ENCODE data around the gene GUCA1A. TPM values are rescaled to one million over a fixed set of nuclear protein-coding genes. Genes with fewer than 3 reads are reported as not detected.

The GUCA1A gene
- total RNA-seq, 1 experiment from 2014 or later: not detected

DNA sequence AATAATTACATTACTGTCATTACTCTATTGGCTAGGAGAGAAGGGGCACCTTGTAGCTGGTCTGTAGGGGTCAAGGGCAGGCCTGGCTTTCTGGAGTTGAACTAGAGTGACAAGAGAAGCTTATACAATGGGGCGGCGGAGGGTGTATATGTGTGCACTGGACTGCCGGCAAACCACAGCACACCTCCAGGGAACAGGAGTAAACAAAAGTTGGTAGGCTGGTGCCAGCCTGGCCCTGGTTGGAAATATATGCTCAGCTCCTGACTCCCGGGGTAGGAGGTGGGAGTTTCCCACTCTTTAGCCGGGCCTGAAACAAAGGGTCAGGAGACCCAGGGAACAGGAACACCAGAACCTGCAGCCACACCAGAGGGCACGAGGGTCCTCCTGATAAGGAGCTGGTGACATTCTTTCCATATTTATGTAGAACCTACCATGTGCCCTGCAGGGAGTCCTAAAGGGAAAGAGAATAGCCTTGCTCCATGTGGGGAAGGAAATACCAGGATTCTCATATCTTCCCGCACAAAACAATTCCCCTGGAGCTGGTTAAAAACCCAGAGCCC, 35.9 kb upstream of the GUCA1A start:
- Histone ChIP-seq H3K27ac (ENCODE audit: low read length) (peak overlapping the region; percentile 94), H3K4me1 (ENCODE audit: control insufficient read depth, insufficient read depth, low read length) (peaks cover 67% of the 10 kb centered on the region), H3K9me3 (ENCODE audit: control insufficient read depth, insufficient read depth, low read depth, low read length) (no peaks in the 10 kb centered on the region), H3K27me3 (ENCODE audit: control insufficient read depth, insufficient read depth, low read length) (no peaks in the 10 kb centered on the region), H3K36me3 (ENCODE audit: control insufficient read depth, insufficient read depth, low read length) (no peaks in the 10 kb centered on the region; the same call in 1 of the 2 replicates), H3K4me3 (ENCODE audit: low read depth in 2 of 2, low read length in 2 of 2) (peak overlapping the region; percentile 0 to 35; a peak in 3 of 4 replicates)
- DNase-seq (ENCODE audit: low read depth, low spot score): no peak
- no peak for TF ChIP-seq SIN3A (IDR thresholded peaks at IDR 0.05; ENCODE audit: borderline replicate concordance, insufficient read depth, low read depth, low read length)
- peak; percentile 67; the same call in 1 of the 2 replicates for TF ChIP-seq TCF7L2 (IDR thresholded peaks at IDR 0.05; ENCODE audit: low read depth, low read length)
- peak; percentile 80 for ATAC-seq
- BruUV-seq (replicated peaks): no TSS peak
- POLR2A ChIA-PET: no interaction called here
- in situ Hi-C loops (cut with HindIII; ENCODE audit: low pct_unique_long_range_greater_than_20kb, low sequenced_read_pairs): no loop called here
- intact Hi-C loops (cut with micrococcal nuclease; ENCODE audit: unreplicated experiment): no loop called here
- CTCF ChIA-PET: interaction anchor here (0.6 to 1.1 kb wide), 2 partner anchors 49 to 81 kb away, joined by 3 read pairs; no protein-coding TSS in a partner anchor

DNA sequence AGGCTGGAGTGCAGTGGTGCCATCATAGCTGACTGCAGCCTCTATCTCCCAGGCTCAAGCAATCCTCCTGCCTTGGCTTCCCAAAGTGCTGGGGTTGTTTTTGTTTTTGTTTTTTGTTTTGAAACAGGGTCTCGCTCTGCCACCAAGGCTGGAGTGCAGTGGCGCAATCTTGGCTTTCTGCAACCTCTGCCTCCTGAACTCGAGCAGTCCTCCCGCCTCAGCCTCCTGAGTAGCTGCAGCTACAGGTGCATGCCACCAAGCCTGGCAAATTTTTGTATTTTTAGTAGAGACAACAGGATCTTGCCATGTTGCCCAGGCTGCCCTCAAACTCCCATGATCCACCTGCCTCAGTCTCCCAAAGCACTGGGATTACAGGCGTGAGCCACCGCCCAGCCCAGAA, 35.0 kb upstream of the GUCA1A start:
- DNase-seq (ENCODE audit: low read depth, low spot score) (no peak), ATAC-seq (no peak)
- Histone ChIP-seq H3K9me3 (ENCODE audit: control insufficient read depth, insufficient read depth, low read depth, low read length) (no peaks in the 10 kb centered on the region), H3K27ac (ENCODE audit: low read length) (peak overlapping the region; percentile 94), H3K4me3 (ENCODE audit: low read depth in 2 of 2, low read length in 2 of 2) (no peak overlapping the region), H3K27me3 (ENCODE audit: control insufficient read depth, insufficient read depth, low read length) (no peaks in the 10 kb centered on the region), H3K36me3 (ENCODE audit: control insufficient read depth, insufficient read depth, low read length) (no peaks in the 10 kb centered on the region; the same call in 1 of the 2 replicates), H3K4me1 (ENCODE audit: control insufficient read depth, insufficient read depth, low read length) (peaks cover 68% of the 10 kb centered on the region)
- in situ Hi-C loops (cut with HindIII; ENCODE audit: low pct_unique_long_range_greater_than_20kb, low sequenced_read_pairs): no loop called here
- POLR2A ChIA-PET: no interaction called here
- no peak for TF ChIP-seq SIN3A (IDR thresholded peaks at IDR 0.05; ENCODE audit: borderline replicate concordance, insufficient read depth, low read depth, low read length)
- TF ChIP-seq, protein P1, sequence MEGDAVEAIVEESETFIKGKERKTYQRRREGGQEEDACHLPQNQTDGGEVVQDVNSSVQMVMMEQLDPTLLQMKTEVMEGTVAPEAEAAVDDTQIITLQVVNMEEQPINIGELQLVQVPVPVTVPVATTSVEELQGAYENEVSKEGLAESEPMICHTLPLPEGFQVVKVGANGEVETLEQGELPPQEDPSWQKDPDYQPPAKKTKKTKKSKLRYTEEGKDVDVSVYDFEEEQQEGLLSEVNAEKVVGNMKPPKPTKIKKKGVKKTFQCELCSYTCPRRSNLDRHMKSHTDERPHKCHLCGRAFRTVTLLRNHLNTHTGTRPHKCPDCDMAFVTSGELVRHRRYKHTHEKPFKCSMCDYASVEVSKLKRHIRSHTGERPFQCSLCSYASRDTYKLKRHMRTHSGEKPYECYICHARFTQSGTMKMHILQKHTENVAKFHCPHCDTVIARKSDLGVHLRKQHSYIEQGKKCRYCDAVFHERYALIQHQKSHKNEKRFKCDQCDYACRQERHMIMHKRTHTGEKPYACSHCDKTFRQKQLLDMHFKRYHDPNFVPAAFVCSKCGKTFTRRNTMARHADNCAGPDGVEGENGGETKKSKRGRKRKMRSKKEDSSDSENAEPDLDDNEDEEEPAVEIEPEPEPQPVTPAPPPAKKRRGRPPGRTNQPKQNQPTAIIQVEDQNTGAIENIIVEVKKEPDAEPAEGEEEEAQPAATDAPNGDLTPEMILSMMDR (IDR thresholded peaks at IDR 0.05): no peak
- TF ChIP-seq POLR2AphosphoS5 (IDR thresholded peaks at IDR 0.05; ENCODE audit: low read depth, low read length): no peak
- TF ChIP-seq TCF7L2 (IDR thresholded peaks at IDR 0.05; ENCODE audit: low read depth, low read length): no peak
- TF ChIP-seq, protein P2, sequence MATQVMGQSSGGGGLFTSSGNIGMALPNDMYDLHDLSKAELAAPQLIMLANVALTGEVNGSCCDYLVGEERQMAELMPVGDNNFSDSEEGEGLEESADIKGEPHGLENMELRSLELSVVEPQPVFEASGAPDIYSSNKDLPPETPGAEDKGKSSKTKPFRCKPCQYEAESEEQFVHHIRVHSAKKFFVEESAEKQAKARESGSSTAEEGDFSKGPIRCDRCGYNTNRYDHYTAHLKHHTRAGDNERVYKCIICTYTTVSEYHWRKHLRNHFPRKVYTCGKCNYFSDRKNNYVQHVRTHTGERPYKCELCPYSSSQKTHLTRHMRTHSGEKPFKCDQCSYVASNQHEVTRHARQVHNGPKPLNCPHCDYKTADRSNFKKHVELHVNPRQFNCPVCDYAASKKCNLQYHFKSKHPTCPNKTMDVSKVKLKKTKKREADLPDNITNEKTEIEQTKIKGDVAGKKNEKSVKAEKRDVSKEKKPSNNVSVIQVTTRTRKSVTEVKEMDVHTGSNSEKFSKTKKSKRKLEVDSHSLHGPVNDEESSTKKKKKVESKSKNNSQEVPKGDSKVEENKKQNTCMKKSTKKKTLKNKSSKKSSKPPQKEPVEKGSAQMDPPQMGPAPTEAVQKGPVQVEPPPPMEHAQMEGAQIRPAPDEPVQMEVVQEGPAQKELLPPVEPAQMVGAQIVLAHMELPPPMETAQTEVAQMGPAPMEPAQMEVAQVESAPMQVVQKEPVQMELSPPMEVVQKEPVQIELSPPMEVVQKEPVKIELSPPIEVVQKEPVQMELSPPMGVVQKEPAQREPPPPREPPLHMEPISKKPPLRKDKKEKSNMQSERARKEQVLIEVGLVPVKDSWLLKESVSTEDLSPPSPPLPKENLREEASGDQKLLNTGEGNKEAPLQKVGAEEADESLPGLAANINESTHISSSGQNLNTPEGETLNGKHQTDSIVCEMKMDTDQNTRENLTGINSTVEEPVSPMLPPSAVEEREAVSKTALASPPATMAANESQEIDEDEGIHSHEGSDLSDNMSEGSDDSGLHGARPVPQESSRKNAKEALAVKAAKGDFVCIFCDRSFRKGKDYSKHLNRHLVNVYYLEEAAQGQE (IDR thresholded peaks at IDR 0.05; ENCODE audit: insufficient read depth in 1 of 2, low read depth in 2 of 2, low read length in 1 of 2): no peak
- CTCF ChIA-PET: no interaction called here
- no TSS peak for BruUV-seq (replicated peaks)
- intact Hi-C loops (cut with micrococcal nuclease; ENCODE audit: unreplicated experiment): no loop called here

Measured in Panc1 (cell line).